GM23248 (cell line): ENCODE measurements around the gene CHST9. TPM values are rescaled to one million over a fixed set of nuclear protein-coding genes. Genes with fewer than 3 reads are reported as not detected.

Source experiments
- DNase-seq: peaks from one replicate; pipeline ENCODE4 v3.0.0-alpha.2; 2015
- H2AFZ ChIP-seq: fragments of 200-600 bp; sonication (generic); 2 replicates; pipeline ENCODE4 v1.6.1; 2016; ENCODE audit warnings: antibody characterized with exemption
- H3F3A ChIP-seq: fragments of 200-600 bp; sonication (generic); 2 replicates; pipeline ENCODE4 v1.6.1; 2016; ENCODE audit warnings: mild to moderate bottlenecking, antibody characterized with exemption, mixed run types; ENCODE audit not compliant: insufficient read depth
- H3K27ac ChIP-seq: fragments of 200-600 bp; sonication (generic); 2 replicates; pipeline ENCODE4 v1.5.1; 2016; ENCODE audit warnings: mild to moderate bottlenecking
- H3K27me3 ChIP-seq: fragments of 200-600 bp; sonication (generic); replicated peaks from 2 replicates; pipeline ENCODE4 v1.6.1; 2016; ENCODE audit warnings: mild to moderate bottlenecking; ENCODE audit not compliant: insufficient read depth
- H3K36me3 ChIP-seq: fragments of 200-600 bp; sonication (generic); 2 replicates; pipeline ENCODE4 v1.6.1; 2016; ENCODE audit warnings: low read depth, mild to moderate bottlenecking
- H3K4me1 ChIP-seq: fragments of 200-600 bp; sonication (generic); 2 replicates; pipeline ENCODE4 v1.6.1; 2016; ENCODE audit warnings: mild to moderate bottlenecking; ENCODE audit not compliant: insufficient read depth
- H3K4me2 ChIP-seq: fragments of 200-600 bp; sonication (generic); one replicate; pipeline ENCODE4 v1.6.1; 2016; ENCODE audit warnings: mild to moderate bottlenecking; ENCODE audit not compliant: unreplicated experiment
- H3K4me3 ChIP-seq: fragments of 200-600 bp; sonication (generic); 2 replicates; pipeline ENCODE4 v1.5.1; 2016; ENCODE audit warnings: mild to moderate bottlenecking
- H3K79me2 ChIP-seq: fragments of 200-600 bp; sonication (generic); 2 replicates; pipeline ENCODE4 v1.6.1; 2016; ENCODE audit warnings: mild to moderate bottlenecking; ENCODE audit not compliant: insufficient read depth
- H3K9ac ChIP-seq: fragments of 200-600 bp; sonication (generic); 2 replicates; pipeline ENCODE4 v1.6.1; 2016; ENCODE audit warnings: mild to moderate bottlenecking
- H3K9me2 ChIP-seq: fragments of 200-600 bp; sonication (generic); 2 replicates; pipeline ENCODE4 v1.6.1; 2016; ENCODE audit warnings: mixed run types, mild to moderate bottlenecking, moderate library complexity; ENCODE audit not compliant: insufficient read depth
- H3K9me3 ChIP-seq: fragments of 200-600 bp; sonication (generic); one replicate; pipeline ENCODE4 v1.6.1; 2017; ENCODE audit warnings: low read depth
- H4K20me1 ChIP-seq: fragments of 200-600 bp; sonication (generic); 2 replicates; pipeline ENCODE4 v1.6.0; 2016; ENCODE audit not compliant: insufficient read depth
- EZH2 ChIP-seq: fragments of 200-600 bp; sonication (generic); IDR thresholded peaks from 2 replicates; pipeline ENCODE4 v1.6.1; 2018; ENCODE audit warnings: antibody characterized with exemption, mild to moderate bottlenecking; ENCODE audit not compliant: insufficient read depth, poor library complexity, severe bottlenecking
- EZH2phosphoT487 ChIP-seq: fragments of 200-600 bp; sonication (generic); IDR thresholded peaks from 2 replicates; pipeline ENCODE4 v1.6.1; 2018; ENCODE audit warnings: antibody characterized with exemption, moderate library complexity, mild to moderate bottlenecking, low read depth; ENCODE audit not compliant: insufficient read depth
- WGBS, 2 experiments: methylation state at CpG; one replicate each; pipeline ENCODE4 v1.1.6; 2015 to 2017; ENCODE audit warnings: low lambda C conversion rate in 2 of 2, low coverage in 1 of 2; ENCODE audit errors: missing lambda C conversion rate in 2 of 2; 5-methylcytosine and 5-hydroxymethylcytosine counted together
- in situ Hi-C: fragments of 300-500 bp; cut with MboI; formaldehyde crosslinking; loops from 2 replicates; pipeline ENCODE4 v1.15.0; 2020
- polyA plus RNA-seq: library from polyadenylated mRNA; unstranded; fragments of >200 nt; fragmentation: Nextera tagmentation; extraction: Ambion mirVana; gene quantifications from 2 replicates; pipeline ENCODE4 v1.2.1, GENCODE V29; 2016
- total RNA-seq: library from RNA; depleted of rRNA; stranded (reverse); fragments of >200 nt; shearing (Covaris generic); gene quantifications from 2 replicates; pipeline ENCODE4 v1.2.3, GENCODE V29; 2014

Gene CHST9
- total and polyA plus RNA-seq, 2 experiments from 2014 or later: not detected

GRCh38 chr18:27022477-27022876, 162.6 kb downstream of the CHST9 start:
- Histone ChIP-seq H3K36me3 (no peaks in the 10 kb centered on the region), H4K20me1 (no peaks in the 10 kb centered on the region), H2AFZ (no peak overlapping the region), H3K27ac (no peak overlapping the region), H3K27me3 (no peaks in the 10 kb centered on the region), H3K9me2 (no peaks in the 10 kb centered on the region), H3K9ac (no peak overlapping the region), H3F3A (no peaks in the 10 kb centered on the region), H3K4me3 (no peak overlapping the region), H3K4me2 (no peak overlapping the region), H3K4me1 (no peaks in the 10 kb centered on the region), H3K9me3 (no peaks in the 10 kb centered on the region), H3K79me2 (no peaks in the 10 kb centered on the region)
- no peak for DNase-seq
- no peak for TF ChIP-seq EZH2phosphoT487
- TF ChIP-seq EZH2: no peak
- WGBS, 2 experiments: 5 to 7% methylated on average over 3 of the region's 3 CpGs
- in situ Hi-C loops: no loop called here

DNA sequence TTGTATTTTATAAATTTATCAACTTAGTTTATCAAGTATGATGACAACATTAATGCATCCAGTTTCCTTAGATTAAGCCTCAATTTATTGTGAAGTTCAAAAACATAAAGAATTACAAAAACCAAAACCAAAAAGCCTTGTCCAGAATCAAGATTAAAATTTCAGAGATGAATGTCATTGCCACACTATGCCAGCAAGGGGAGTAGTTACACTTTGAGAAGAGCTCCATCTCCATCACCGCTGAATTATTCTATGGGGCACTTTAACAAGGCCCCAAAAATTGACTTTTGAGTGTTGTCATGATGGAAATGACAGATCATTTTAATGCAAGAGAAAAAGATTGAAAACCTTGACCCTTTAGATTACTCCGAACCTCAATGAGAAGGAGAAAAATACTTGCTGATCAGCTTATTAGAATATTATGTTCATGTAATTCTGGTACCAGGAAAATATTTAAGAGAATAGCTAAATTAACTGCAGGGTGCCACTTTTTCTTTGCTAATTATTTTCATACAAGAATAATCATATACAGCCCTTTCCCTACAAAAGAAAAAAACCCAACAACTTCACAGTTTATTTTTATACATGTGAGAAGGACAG, 167.1 kb downstream of the CHST9 start:
- WGBS, 2 experiments: 0 to 4% methylated on average over 2 of the region's 2 CpGs
- no peak for TF ChIP-seq EZH2
- TF ChIP-seq EZH2phosphoT487: no peak
- Histone ChIP-seq H3K9ac (no peak overlapping the region), H3K9me3 (no peaks in the 10 kb centered on the region), H4K20me1 (no peaks in the 10 kb centered on the region), H2AFZ (no peak overlapping the region), H3K9me2 (no peaks in the 10 kb centered on the region), H3K27ac (no peak overlapping the region), H3K4me1 (no peaks in the 10 kb centered on the region), H3K79me2 (no peaks in the 10 kb centered on the region), H3K36me3 (no peaks in the 10 kb centered on the region), H3K4me3 (no peak overlapping the region), H3K4me2 (no peak overlapping the region), H3K27me3 (no peaks in the 10 kb centered on the region), H3F3A (no peaks in the 10 kb centered on the region)
- DNase-seq: peak; percentile 43
- in situ Hi-C loops: no loop called here

DNA sequence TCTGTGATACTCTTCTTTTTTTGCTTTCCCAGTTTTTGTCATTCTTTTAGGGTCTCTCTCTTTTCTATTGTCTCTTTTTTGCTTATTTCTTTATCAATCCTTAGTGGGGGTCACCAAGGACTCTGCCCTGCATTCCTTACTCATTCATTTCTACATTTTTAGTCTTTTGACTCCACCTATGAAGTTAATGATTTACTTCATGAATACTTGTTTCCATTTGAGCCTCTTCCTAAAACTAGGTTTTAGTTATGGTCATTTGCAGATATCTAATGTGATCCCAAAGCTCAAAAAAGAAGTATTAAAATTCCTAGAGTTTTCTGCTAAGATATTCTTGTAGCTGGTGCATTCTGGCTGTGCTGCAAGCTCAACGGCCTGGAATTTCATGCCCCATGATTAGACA, 170.3 kb downstream of the CHST9 start:
- H3K27me3 ChIP-seq: no peaks in the 10 kb centered on the region
- H3K9me2 ChIP-seq: no peaks in the 10 kb centered on the region
- no peaks in the 10 kb centered on the region for H3K79me2 ChIP-seq
- DNase-seq: no peak
- no peak overlapping the region for H3K4me3 ChIP-seq
- WGBS, 2 experiments: 35 to 37% methylated on average over 1 of the region's 1 CpG
- no peak for TF ChIP-seq EZH2
- TF ChIP-seq EZH2phosphoT487: no peak
- H3K36me3 ChIP-seq: no peaks in the 10 kb centered on the region
- H3K4me2 ChIP-seq: no peak overlapping the region
- no peaks in the 10 kb centered on the region for H3K4me1 ChIP-seq
- no peak overlapping the region for H2AFZ ChIP-seq
- no peak overlapping the region for H3K9ac ChIP-seq
- in situ Hi-C loops: no loop called here
- H3F3A ChIP-seq: no peaks in the 10 kb centered on the region
- H3K9me3 ChIP-seq: no peaks in the 10 kb centered on the region
- no peaks in the 10 kb centered on the region for H4K20me1 ChIP-seq
- H3K27ac ChIP-seq: no peak overlapping the region

DNA sequence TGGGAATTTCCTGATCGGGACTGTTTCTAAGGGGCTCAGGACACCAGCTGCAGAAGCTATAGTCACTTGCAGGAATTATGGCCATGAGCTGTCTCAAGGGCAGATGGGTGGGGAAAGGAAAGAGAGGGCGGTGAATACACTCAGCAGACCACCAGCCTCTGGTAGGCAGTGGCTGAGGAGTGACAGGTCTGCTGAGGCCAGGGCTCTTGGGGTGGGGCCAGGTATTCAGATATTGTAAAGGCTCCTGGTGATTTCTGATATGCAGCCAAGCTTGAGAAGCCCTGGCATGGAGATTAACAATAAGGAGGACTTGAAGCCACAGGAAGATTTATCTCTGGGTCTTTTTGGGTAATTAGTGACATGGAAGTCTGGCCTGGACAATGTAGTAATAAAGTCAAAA, 174.3 kb downstream of the CHST9 start:
- H3K4me3 ChIP-seq: no peak overlapping the region
- H3F3A ChIP-seq: no peaks in the 10 kb centered on the region
- H3K9me2 ChIP-seq: no peaks in the 10 kb centered on the region
- H3K79me2 ChIP-seq: no peaks in the 10 kb centered on the region
- WGBS, 2 experiments: 18 to 21% methylated on average over 2 of the region's 2 CpGs
- no peak for TF ChIP-seq EZH2phosphoT487
- TF ChIP-seq EZH2: no peak
- no peak overlapping the region for H2AFZ ChIP-seq
- no peak overlapping the region for H3K9ac ChIP-seq
- in situ Hi-C loops: no loop called here
- DNase-seq: no peak
- H3K4me2 ChIP-seq: no peak overlapping the region
- H3K27me3 ChIP-seq: no peaks in the 10 kb centered on the region
- no peaks in the 10 kb centered on the region for H4K20me1 ChIP-seq
- no peaks in the 10 kb centered on the region for H3K9me3 ChIP-seq
- H3K27ac ChIP-seq: no peak overlapping the region
- no peaks in the 10 kb centered on the region for H3K36me3 ChIP-seq
- H3K4me1 ChIP-seq: no peaks in the 10 kb centered on the region

- DNase-seq: no peak
- Histone ChIP-seq H3K9me2 (no peaks in the 10 kb centered on the region), H3K9ac (no peak overlapping the region), H3K4me1 (no peaks in the 10 kb centered on the region), H3K27me3 (no peaks in the 10 kb centered on the region), H3K4me3 (no peak overlapping the region), H4K20me1 (no peaks in the 10 kb centered on the region), H3K9me3 (no peaks in the 10 kb centered on the region), H3K4me2 (no peak overlapping the region), H3K36me3 (no peaks in the 10 kb centered on the region), H2AFZ (no peak overlapping the region), H3K27ac (no peak overlapping the region), H3K79me2 (no peaks in the 10 kb centered on the region), H3F3A (no peaks in the 10 kb centered on the region)
- in situ Hi-C loops: no loop called here
- WGBS, 2 experiments: 7 to 8% methylated on average over 1 of the region's 1 CpG
- no peak for TF ChIP-seq EZH2
These were observed 175.8 kb downstream of the CHST9 start for GRCh38 chr18:27009293-27009692.
